ENCODE results near the gene ACAP2. TPM values are rescaled to one million over a fixed set of nuclear protein-coding genes. Genes with fewer than 3 reads are reported as not detected.

Gene ACAP2
- total and polyA plus RNA-seq, 7 donors, result 3.2 to 12.5 (median 10.2) TPM

DNA sequence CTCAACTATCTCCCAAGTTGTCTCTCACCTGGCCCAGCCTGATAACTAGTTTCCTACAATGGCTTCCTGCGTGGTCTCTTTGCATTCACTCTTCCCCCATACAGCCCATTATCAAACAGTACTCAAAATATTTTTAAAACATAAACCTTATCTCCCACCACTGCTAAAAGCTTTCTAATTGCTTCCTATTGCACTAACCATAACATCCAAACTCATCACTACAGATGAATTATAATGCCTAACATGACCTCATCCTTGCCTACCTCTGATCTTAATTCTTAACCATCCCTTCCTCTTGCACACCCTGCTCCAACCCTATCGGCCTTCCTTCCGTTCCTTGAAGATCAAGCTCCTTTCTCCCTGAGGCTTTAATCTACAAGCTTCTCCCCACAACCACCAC is 17.0 kb downstream of the ACAP2 start:
- intact Hi-C loops (cut with DNase I), result no loop called here
- no peak overlapping the region for H3K27ac ChIP-seq
- no peaks in the 10 kb centered on the region for H3K9me3 ChIP-seq
- H3K27me3 ChIP-seq (ENCODE audit: insufficient read depth in 3 of 3, low read length in 2 of 3), result no peaks in the 10 kb centered on the region
- peaks cover 3% of the 10 kb centered on the region for H3K4me1 ChIP-seq
- TF ChIP-seq, protein P1, sequence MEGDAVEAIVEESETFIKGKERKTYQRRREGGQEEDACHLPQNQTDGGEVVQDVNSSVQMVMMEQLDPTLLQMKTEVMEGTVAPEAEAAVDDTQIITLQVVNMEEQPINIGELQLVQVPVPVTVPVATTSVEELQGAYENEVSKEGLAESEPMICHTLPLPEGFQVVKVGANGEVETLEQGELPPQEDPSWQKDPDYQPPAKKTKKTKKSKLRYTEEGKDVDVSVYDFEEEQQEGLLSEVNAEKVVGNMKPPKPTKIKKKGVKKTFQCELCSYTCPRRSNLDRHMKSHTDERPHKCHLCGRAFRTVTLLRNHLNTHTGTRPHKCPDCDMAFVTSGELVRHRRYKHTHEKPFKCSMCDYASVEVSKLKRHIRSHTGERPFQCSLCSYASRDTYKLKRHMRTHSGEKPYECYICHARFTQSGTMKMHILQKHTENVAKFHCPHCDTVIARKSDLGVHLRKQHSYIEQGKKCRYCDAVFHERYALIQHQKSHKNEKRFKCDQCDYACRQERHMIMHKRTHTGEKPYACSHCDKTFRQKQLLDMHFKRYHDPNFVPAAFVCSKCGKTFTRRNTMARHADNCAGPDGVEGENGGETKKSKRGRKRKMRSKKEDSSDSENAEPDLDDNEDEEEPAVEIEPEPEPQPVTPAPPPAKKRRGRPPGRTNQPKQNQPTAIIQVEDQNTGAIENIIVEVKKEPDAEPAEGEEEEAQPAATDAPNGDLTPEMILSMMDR (IDR thresholded peaks at IDR 0.05), result no peak
- DNase-seq, result no peak
- H3K36me3 ChIP-seq (ENCODE audit: insufficient read depth in 1 of 2, low read depth in 1 of 2), result no peaks in the 10 kb centered on the region
- no peak for ATAC-seq
- no peak overlapping the region for H3K4me3 ChIP-seq
- WGBS, 3 donors, result 55 to 87% (median 72%) methylated on average over 3 of the region's 3 CpGs

DNA sequence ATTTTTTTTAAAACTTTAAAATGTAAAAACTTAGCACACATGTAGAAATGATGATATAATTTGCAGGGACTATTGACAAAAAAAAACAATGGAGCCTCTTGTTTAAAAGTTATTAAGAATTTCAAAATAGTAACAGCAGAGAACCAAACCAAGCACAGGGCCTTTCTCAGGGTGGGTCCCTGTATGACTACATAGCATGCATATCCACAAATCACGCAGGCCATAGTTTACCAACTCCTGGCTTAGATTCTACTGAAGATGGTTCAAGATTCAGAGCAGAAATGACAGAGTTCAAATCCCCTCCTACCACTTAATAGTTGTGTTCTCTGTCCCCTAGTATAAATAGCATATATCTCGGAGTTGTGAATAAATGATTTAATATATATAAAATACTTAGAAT is 19.0 kb downstream of the ACAP2 start:
- TF ChIP-seq, protein P1 (IDR thresholded peaks at IDR 0.05), result no peak
- Histone ChIP-seq H3K27me3 (ENCODE audit: insufficient read depth in 3 of 3, low read length in 2 of 3) (no peaks in the 10 kb centered on the region), H3K36me3 (ENCODE audit: insufficient read depth in 1 of 2, low read depth in 1 of 2) (no peaks in the 10 kb centered on the region), H3K27ac (no peak overlapping the region), H3K4me3 (no peak overlapping the region), H3K9me3 (no peaks in the 10 kb centered on the region), H3K4me1 (peaks cover 14% of the 10 kb centered on the region)
- 91 to 93% (median 91%) methylated on average over 2 of the region's 2 CpGs for WGBS, 3 donors
- ATAC-seq, result no peak
- DNase-seq, result no peak
- intact Hi-C loops (cut with DNase I), result no loop called here

DNA sequence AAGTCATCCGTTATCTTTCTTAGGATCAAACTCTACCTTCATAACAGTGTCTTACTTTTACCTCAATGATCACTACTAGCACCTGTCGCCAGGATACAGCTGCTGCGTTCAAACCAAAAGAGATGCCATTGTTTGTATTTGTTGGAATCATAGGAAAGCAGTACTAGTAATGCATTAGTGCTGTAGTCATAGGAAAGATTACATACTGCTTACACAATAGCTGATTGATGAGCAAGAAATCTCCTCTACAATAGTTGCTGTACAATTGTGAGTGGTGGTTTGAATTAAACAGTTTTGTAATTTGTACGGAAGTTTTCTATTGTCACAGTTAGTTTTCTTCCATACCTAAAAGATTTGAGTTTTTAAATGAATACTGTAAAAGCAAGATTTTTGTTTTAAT is 21.4 kb downstream of the ACAP2 start:
- Histone ChIP-seq H3K27me3 (ENCODE audit: insufficient read depth in 3 of 3, low read length in 2 of 3) (no peaks in the 10 kb centered on the region), H3K27ac (no peak overlapping the region), H3K9me3 (no peaks in the 10 kb centered on the region), H3K4me1 (peaks cover 14% of the 10 kb centered on the region), H3K36me3 (ENCODE audit: insufficient read depth in 1 of 2, low read depth in 1 of 2) (no peaks in the 10 kb centered on the region), H3K4me3 (no peak overlapping the region)
- TF ChIP-seq, protein P1 (IDR thresholded peaks at IDR 0.05), result no peak
- 94 to 99% (median 98%) methylated on average over 4 of the region's 4 CpGs for WGBS, 3 donors
- intact Hi-C loops (cut with DNase I), result no loop called here
- ATAC-seq, result no peak
- no peak for DNase-seq

DNA sequence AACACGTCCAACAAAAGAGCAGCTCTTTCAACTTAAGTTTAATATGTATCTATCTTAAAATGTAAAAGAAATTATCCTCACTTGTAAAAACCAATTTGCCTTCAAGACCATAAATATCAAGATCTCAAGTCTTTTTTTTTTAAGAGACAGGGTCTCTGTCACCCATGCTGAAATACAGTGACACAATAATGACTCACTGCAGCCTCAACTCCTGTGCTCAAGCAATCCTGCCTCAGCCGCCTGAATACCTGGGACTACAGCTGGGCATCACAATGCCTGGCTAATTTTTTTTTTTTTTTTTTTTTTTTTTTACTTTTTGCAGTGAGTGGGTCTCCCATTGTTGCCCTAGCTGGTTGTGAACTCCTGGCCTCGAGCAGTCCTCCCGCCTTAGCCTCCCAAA is 26.0 kb downstream of the ACAP2 start:
- no peak for DNase-seq
- no peaks in the 10 kb centered on the region for H3K27me3 ChIP-seq (ENCODE audit: insufficient read depth in 3 of 3, low read length in 2 of 3)
- TF ChIP-seq, protein P1 (IDR thresholded peaks at IDR 0.05), result no peak
- H3K36me3 ChIP-seq (ENCODE audit: insufficient read depth in 1 of 2, low read depth in 1 of 2), result no peaks in the 10 kb centered on the region
- WGBS, 3 donors, result 94 to 95% (median 94%) methylated on average over 4 of the region's 4 CpGs
- H3K9me3 ChIP-seq, result no peaks in the 10 kb centered on the region
- H3K27ac ChIP-seq, result no peak overlapping the region
- no peak overlapping the region for H3K4me3 ChIP-seq
- intact Hi-C loops (cut with DNase I), result no loop called here
- peaks cover 11% of the 10 kb centered on the region for H3K4me1 ChIP-seq
- ATAC-seq, result no peak

DNA sequence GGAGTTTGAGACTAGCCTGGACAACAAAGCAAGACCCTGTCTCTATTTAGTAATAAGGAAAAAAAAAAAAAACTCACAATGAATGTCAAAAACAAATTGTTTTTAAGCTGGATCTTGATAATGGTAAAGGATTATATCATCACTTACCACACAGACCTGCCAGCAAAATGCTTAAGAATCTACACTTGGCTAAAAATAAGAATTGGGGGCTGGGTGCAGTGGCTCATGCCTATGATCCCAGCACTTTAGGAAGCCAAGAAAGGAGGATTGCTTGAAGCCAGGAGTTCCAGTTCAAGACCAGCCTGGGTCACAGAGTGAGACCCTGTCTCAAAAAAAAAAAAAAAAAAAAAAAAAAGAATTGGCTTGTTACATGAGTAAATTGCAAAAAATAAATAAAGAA is 31.0 kb downstream of the ACAP2 start:
- DNase-seq, result no peak
- H3K4me3 ChIP-seq, result no peak overlapping the region
- H3K4me1 ChIP-seq, result no peaks in the 10 kb centered on the region
- no peak for ATAC-seq
- no peaks in the 10 kb centered on the region for H3K27me3 ChIP-seq (ENCODE audit: insufficient read depth in 3 of 3, low read length in 2 of 3)
- H3K27ac ChIP-seq, result no peak overlapping the region
- H3K36me3 ChIP-seq (ENCODE audit: insufficient read depth in 1 of 2, low read depth in 1 of 2), result no peaks in the 10 kb centered on the region
- H3K9me3 ChIP-seq, result no peaks in the 10 kb centered on the region
- TF ChIP-seq, protein P1 (IDR thresholded peaks at IDR 0.05), result no peak
- intact Hi-C loops (cut with DNase I), result no loop called here

All from psoas muscle (tissue), 8 donors.